Naive thymus-derived CD4-positive, alpha-beta T cell (primary cell): ENCODE measurements around the gene OGA. TPM values are rescaled to one million over a fixed set of nuclear protein-coding genes. Genes with fewer than 3 reads are reported as not detected.

Experiments used
- ATAC-seq: fragments of 150-1000 bp; cut with Tn5 transposase; 2 replicates; pipeline ENCODE4 v1.10.0; 2021; ENCODE audit warnings: mild to moderate bottlenecking, moderate library complexity
- CTCF ChIA-PET: fragments of 350-600 bp; sonication (Branson Sonifier 250); formaldehyde crosslinking; loops from one replicate; lab custom pipeline; 2021; ENCODE audit warnings: antibody characterized with exemption; lab: Charles Lee
- POLR2A ChIA-PET: fragments of 350-600 bp; sonication (Branson Sonifier 250); formaldehyde crosslinking; loops from one replicate; lab custom pipeline; 2021; ENCODE audit warnings: antibody characterized with exemption, inconsistent platforms; lab: Charles Lee
- DNase-seq, 9 donors: peaks; one replicate each; pipeline versions ENCODE4 v3.0.0 to v3.0.0-alpha.2; 2020 to 2022; ENCODE audit warnings: mixed read lengths in 1 of 9
- H3K27ac ChIP-seq: one replicate; pipeline ENCODE4 v1.7.0; 2013; ENCODE audit warnings: mild to moderate bottlenecking, low read depth, low read length, moderate library complexity
- H3K27me3 ChIP-seq, 2 donors: one replicate each; pipeline ENCODE4 v1.7.0; 2013; ENCODE audit warnings: low read length in 2 of 2, mild to moderate bottlenecking in 2 of 2, moderate library complexity in 2 of 2; ENCODE audit not compliant: control insufficient read depth in 2 of 2, insufficient read depth in 2 of 2
- H3K36me3 ChIP-seq, 3 experiments: 1 replicate in 2 of 3; 2 replicates in 1 of 3; pipeline ENCODE4 v1.7.0; 2013; ENCODE audit warnings: low read length in 3 of 3, mild to moderate bottlenecking in 3 of 3, moderate library complexity in 1 of 3; ENCODE audit not compliant: insufficient read depth in 3 of 3, control insufficient read depth in 2 of 3
- H3K4me1 ChIP-seq, 2 donors: one replicate each; pipeline ENCODE4 v1.7.0; 2013; ENCODE audit warnings: low read length in 2 of 2, mild to moderate bottlenecking in 2 of 2, moderate library complexity in 1 of 2; ENCODE audit not compliant: control insufficient read depth in 2 of 2, insufficient read depth in 2 of 2
- H3K4me3 ChIP-seq: 2 replicates; pipeline ENCODE4 v1.7.0; 2013; ENCODE audit warnings: mild to moderate bottlenecking, low read length
- H3K9me3 ChIP-seq, 3 experiments: 1 replicate in 2 of 3; 2 replicates in 1 of 3; pipeline ENCODE4 v1.7.0; 2013; ENCODE audit warnings: low read length in 3 of 3; ENCODE audit not compliant: control insufficient read depth in 2 of 3
- H3K27ac Mint-ChIP-seq, 9 donors: one replicate each; pipeline ENCODE4 v1.8.0; 2020 to 2022; ENCODE audit warnings: mixed read lengths in 9 of 9, mild to moderate bottlenecking in 8 of 9, moderate library complexity in 5 of 9, inconsistent platforms in 2 of 9
- H3K27me3 Mint-ChIP-seq, 5 donors: one replicate each; pipeline ENCODE4 v1.8.0; 2021 to 2022; ENCODE audit warnings: mixed read lengths in 5 of 5, mild to moderate bottlenecking in 1 of 5
- H3K36me3 Mint-ChIP-seq, 5 donors: one replicate each; pipeline ENCODE4 v1.8.0; 2020 to 2022; ENCODE audit warnings: mixed read lengths in 5 of 5, mild to moderate bottlenecking in 3 of 5, inconsistent platforms in 1 of 5
- H3K4me1 Mint-ChIP-seq, 7 donors: one replicate each; pipeline ENCODE4 v1.8.0; 2020 to 2022; ENCODE audit warnings: mixed read lengths in 7 of 7, mild to moderate bottlenecking in 3 of 7, inconsistent platforms in 1 of 7
- H3K4me3 Mint-ChIP-seq, 10 donors: one replicate each; pipeline ENCODE4 v1.8.0; 2020 to 2022; ENCODE audit warnings: mild to moderate bottlenecking in 10 of 10, mixed read lengths in 10 of 10, moderate library complexity in 6 of 10, inconsistent platforms in 2 of 10
- H3K9me3 Mint-ChIP-seq, 11 donors: one replicate each; pipeline ENCODE4 v1.8.0; 2020 to 2022; ENCODE audit warnings: mixed read lengths in 11 of 11, mild to moderate bottlenecking in 4 of 11, inconsistent platforms in 1 of 11, moderate library complexity in 1 of 11
- intact Hi-C, 2 donors: fragments of 100-400 bp; cut with micrococcal nuclease; formaldehyde crosslinking; loops; one replicate each; pipeline ENCODE4 v1.15.1; 2023
- polyA plus RNA-seq, 2 donors: library from polyadenylated mRNA; unstranded; fragments of 300-500 nt; fragmentation: Illumina TruSeq; gene quantifications; one replicate each; pipeline ENCODE4 v1.2.3, GENCODE V29; 2021
- total RNA-seq, 6 experiments: library from RNA in 5 of 6; stranded (reverse) in 5 of 6; gene quantifications; 1 replicate in 5 of 6; 2 replicates in 1 of 6; pipeline ENCODE4 v1.2.3 and lab custom pipeline; 2021 to 2026

OGA gene
- total and polyA plus RNA-seq, 7 experiments from 2014 or later = 45.8 to 338 (median 307) TPM

DNA sequence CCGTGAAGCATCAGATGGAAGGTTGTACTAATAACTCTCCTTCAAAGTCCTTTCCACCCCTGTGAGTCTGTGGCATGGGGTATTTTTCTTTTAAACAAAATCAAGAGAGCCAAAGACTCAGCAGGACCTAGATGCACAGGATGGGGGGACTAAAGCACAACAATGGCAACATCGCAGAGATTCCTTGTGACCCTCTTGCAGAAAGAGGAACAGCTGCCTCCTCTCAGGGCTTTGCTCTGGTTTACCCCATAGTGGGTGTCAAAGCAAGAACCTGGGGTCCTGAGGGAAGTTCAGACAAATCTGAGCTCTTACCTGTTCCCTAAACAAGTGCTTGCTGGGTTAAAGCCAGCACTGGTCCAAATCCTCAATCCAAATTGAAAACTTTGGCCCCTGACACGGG lies 81.6 kb downstream of the OGA start:
- Histone ChIP-seq H3K27ac (no peak overlapping the region), H3K27me3 (no peaks in the 10 kb centered on the region), H3K4me1 (no peaks in the 10 kb centered on the region), H3K9me3 (no peaks in the 10 kb centered on the region), H3K4me3 (no peak overlapping the region), H3K36me3 (no peaks in the 10 kb centered on the region)
- Mint-ChIP-seq H3K4me1 (peaks cover 0 to 1% (median 0%) of the 10 kb centered on the region in 7 donors), H3K4me3 (no peak overlapping the region), H3K36me3 (no peaks in the 10 kb centered on the region), H3K27ac (peak overlapping the region in 1 of 9 donors; percentile 36), H3K27me3 (peaks cover 0 to 43% (median 4%) of the 10 kb centered on the region in 5 donors), H3K9me3 (peaks cover 0 to 2% (median 0%) of the 10 kb centered on the region in 11 donors)
- intact Hi-C loops = no loop called here
- CTCF ChIA-PET = no interaction called here
- POLR2A ChIA-PET = no interaction called here
- ATAC-seq (no peak), DNase-seq (no peak)

Other genes starting within 250 kb of the OGA start
- gene POLL, start 230.2 kb downstream of the OGA start, total RNA-seq = 10 to 100 TPM; 34.9 to 65.8 (median 38.8) TPM
- gene POLL, start 230.2 kb downstream of the OGA start, polyA plus RNA-seq = 10 to 100 TPM; 16.4 to 18.9 TPM
- gene DPCD, start 230.1 kb downstream of the OGA start, total RNA-seq = 1 to 10 TPM in 3 of 5 experiments, under 1 TPM in 2; 0.64 to 3.6 (median 1.3) TPM
- gene DPCD, start 230.1 kb downstream of the OGA start, polyA plus RNA-seq = 1 to 10 TPM; 2.4 to 2.6 TPM
- 100 to 1,000 TPM in 1 of 5 experiments, 10 to 100 TPM in 4; 47.2 to 105 (median 88.1) TPM for gene FBXW4, start 123.3 kb downstream of the OGA start, total RNA-seq
- gene FBXW4, start 123.3 kb downstream of the OGA start, polyA plus RNA-seq = 10 to 100 TPM in 1 of 2 donors, 1 to 10 TPM in 1; 6.1 to 15.9 TPM
- not detected for gene FGF8, start 42.3 kb downstream of the OGA start, total RNA-seq
- not detected for gene FGF8, start 42.3 kb downstream of the OGA start, polyA plus RNA-seq
- 10 to 100 TPM; 10.9 to 31.3 (median 16.2) TPM for gene NPM3, start 35.0 kb downstream of the OGA start, total RNA-seq
- gene NPM3, start 35.0 kb downstream of the OGA start, polyA plus RNA-seq = 10 to 100 TPM; 10.3 to 13.7 TPM
- 1 to 10 TPM; 1.9 to 6.3 (median 2.6) TPM for gene KCNIP2, start 25.4 kb upstream of the OGA start, total RNA-seq
- under 1 TPM in 1 of 2 donors, not detected in 1; 0.27 TPM for gene KCNIP2, start 25.4 kb upstream of the OGA start, polyA plus RNA-seq
- 10 to 100 TPM; 26.7 to 34.0 (median 28.8) TPM for gene ARMH3, start 237.7 kb upstream of the OGA start, total RNA-seq
- 10 to 100 TPM; 19.7 to 22.5 TPM for gene ARMH3, start 237.7 kb upstream of the OGA start, polyA plus RNA-seq
- gene HPS6, start 246.9 kb upstream of the OGA start, total RNA-seq = 10 to 100 TPM; 12.1 to 24.2 (median 20.9) TPM
- gene HPS6, start 246.9 kb upstream of the OGA start, polyA plus RNA-seq = 10 to 100 TPM; 13.8 to 29.9 TPM